OCI-LY3 (cell line): ENCODE results near the gene ZFP1.
A peak's percentile ranks its signal among the peaks of the same experiment; 100 is the strongest.

Source experiments
- H2AFZ ChIP-seq: fragments of 200-600, 300-600 bp; shearing (Covaris generic); 2 replicates; pipeline ENCODE4 v1.6.0; 2014; ENCODE audit warnings: antibody characterized with exemption, low read depth, low read length
- H3K27ac ChIP-seq: fragments of 200-600, 300-600 bp; sonication (generic); 2 replicates; pipeline ENCODE4 v1.5.1; 2014; ENCODE audit warnings: mild to moderate bottlenecking, low read length, moderate library complexity, mixed read lengths
- H3K27me3 ChIP-seq: fragments of 200-600, 300-600 bp; sonication (generic); 2 replicates; pipeline ENCODE4 v1.6.1; 2014; ENCODE audit warnings: low read depth, low read length, mixed read lengths
- H3K36me3 ChIP-seq: fragments of 200-600, 300-600 bp; sonication (generic); replicated peaks from 2 replicates; pipeline ENCODE3; 2014; ENCODE audit warnings: low read depth, low read length, mixed read lengths
- H3K4me1 ChIP-seq: fragments of 300-600, 200-600 bp; sonication (generic); 2 replicates; pipeline ENCODE4 v1.6.1; 2014; ENCODE audit warnings: low read length, mixed read lengths
- H3K4me2 ChIP-seq: fragments of 200-600, 300-600 bp; sonication (generic); 2 replicates; pipeline ENCODE4 v1.6.1; 2014; ENCODE audit warnings: low read length, mixed read lengths
- H3K4me3 ChIP-seq: fragments of 300-600, 200-600 bp; sonication (generic); 2 replicates; pipeline ENCODE4 v1.5.1; 2014; ENCODE audit warnings: antibody characterized with exemption, mild to moderate bottlenecking, low read length, moderate library complexity
- H3K79me2 ChIP-seq: fragments of 300-600, 200-600 bp; shearing (Covaris generic); 2 replicates; pipeline ENCODE4 v1.6.1; 2014; ENCODE audit warnings: mild to moderate bottlenecking, low read length, mixed read lengths
- H3K9ac ChIP-seq: fragments of 300-600, 200-600 bp; shearing (Covaris generic); 2 replicates; pipeline ENCODE4 v1.6.0; 2014; ENCODE audit warnings: mild to moderate bottlenecking, low read length, moderate library complexity
- H3K9me3 ChIP-seq: fragments of 200-600, 300-600 bp; shearing (Covaris generic); 2 replicates; pipeline ENCODE4 v1.6.1; 2014; ENCODE audit warnings: low read length, mixed read lengths; ENCODE audit not compliant: insufficient read depth
- H4K20me1 ChIP-seq: fragments of 200-600, 300-600 bp; sonication (generic); 2 replicates; pipeline ENCODE4 v1.6.1; 2016; ENCODE audit warnings: low read length, mixed read lengths; ENCODE audit not compliant: insufficient read depth
- EZH2phosphoT487 ChIP-seq: fragments of 200-600 bp; shearing (Covaris generic); IDR thresholded peaks from 2 replicates; pipeline ENCODE4 v1.6.1; 2018; ENCODE audit warnings: antibody characterized with exemption, mixed run types, low read depth
- TF ChIP-seq, protein P1 (sequence below): fragments of 200-600, 300-600 bp; sonication (generic); IDR thresholded peaks from 2 replicates; pipeline ENCODE4 v1.5.1; 2014; ENCODE audit warnings: antibody characterized with exemption, low read length, low read depth

Gene ZFP1

DNA sequence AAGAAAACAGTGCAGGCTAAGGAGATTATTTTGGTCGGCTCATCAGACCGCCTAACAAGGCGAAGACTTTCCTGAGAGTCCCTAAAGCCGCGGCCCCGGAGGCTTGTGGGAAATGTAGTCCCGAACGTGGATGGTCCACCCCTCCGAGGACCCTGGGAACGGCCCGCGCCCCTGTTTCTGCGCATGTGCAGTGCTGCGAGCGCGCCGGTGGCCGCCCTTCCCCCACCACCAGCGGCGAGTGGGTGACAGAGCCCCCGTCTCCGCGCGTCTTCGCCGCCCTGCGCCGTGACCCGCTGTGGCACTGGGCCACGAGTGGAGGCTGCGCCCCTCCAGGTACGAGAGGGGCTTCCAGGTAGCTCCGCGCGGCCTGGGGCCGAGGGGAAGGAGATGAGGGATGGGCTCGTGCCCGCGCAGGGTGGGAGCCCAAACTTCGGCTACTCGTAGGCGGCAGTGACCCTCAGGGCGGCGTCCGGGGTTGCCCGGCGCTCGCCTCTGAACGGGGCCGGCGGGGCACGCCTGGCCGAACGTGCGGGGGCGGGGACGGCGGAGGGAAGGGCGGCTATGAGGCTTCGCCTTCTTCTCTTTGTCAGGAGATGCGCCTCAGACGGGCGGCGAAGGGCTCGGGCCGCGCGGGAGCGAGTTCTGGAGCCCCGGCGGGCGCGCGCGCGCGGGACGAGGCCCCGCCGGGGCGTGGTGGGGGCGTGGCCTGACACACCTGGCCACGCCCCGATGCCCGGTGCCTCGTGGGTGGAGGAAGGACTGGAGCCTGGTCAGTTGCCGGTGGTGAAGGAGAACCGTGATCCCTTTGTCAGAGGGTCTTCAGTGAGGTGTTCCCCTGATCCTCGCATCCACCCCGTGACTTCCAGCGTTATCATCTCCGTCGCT lies at the start of gene ZFP1:
Gene ZFP1, plus strand, starts transcription at position 214 of the 885 bp plus-strand sequence. CDS start 4,428 bp downstream, outside the sequence.
- peak within 1 kb of the TSS; percentile 91 for H3K9ac ChIP-seq
- H3K9me3 ChIP-seq = 0 out of 2 replicates have a peak, but pooled peaks cover 6% of the 10 kb centered on the region
- H2AFZ ChIP-seq = peak within 1 kb of the TSS; percentile 79
- H3K27me3 ChIP-seq = no peaks in the 10 kb centered on the region
- no peaks in the 10 kb centered on the region for H4K20me1 ChIP-seq
- H3K4me2 ChIP-seq = peak within 1 kb of the TSS; percentile 69
- peaks cover 18% of the 10 kb centered on the region for H3K4me1 ChIP-seq
- peaks cover 37% of the 10 kb centered on the region for H3K79me2 ChIP-seq
- peak within 1 kb of the TSS; percentile 84 for H3K4me3 ChIP-seq
- peaks cover 26% of the 10 kb centered on the region for H3K36me3 ChIP-seq
- TF ChIP-seq, protein P1, sequence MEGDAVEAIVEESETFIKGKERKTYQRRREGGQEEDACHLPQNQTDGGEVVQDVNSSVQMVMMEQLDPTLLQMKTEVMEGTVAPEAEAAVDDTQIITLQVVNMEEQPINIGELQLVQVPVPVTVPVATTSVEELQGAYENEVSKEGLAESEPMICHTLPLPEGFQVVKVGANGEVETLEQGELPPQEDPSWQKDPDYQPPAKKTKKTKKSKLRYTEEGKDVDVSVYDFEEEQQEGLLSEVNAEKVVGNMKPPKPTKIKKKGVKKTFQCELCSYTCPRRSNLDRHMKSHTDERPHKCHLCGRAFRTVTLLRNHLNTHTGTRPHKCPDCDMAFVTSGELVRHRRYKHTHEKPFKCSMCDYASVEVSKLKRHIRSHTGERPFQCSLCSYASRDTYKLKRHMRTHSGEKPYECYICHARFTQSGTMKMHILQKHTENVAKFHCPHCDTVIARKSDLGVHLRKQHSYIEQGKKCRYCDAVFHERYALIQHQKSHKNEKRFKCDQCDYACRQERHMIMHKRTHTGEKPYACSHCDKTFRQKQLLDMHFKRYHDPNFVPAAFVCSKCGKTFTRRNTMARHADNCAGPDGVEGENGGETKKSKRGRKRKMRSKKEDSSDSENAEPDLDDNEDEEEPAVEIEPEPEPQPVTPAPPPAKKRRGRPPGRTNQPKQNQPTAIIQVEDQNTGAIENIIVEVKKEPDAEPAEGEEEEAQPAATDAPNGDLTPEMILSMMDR = no peak
- TF ChIP-seq EZH2phosphoT487 = no peak
- peak within 1 kb of the TSS; percentile 76 for H3K27ac ChIP-seq

DNA sequence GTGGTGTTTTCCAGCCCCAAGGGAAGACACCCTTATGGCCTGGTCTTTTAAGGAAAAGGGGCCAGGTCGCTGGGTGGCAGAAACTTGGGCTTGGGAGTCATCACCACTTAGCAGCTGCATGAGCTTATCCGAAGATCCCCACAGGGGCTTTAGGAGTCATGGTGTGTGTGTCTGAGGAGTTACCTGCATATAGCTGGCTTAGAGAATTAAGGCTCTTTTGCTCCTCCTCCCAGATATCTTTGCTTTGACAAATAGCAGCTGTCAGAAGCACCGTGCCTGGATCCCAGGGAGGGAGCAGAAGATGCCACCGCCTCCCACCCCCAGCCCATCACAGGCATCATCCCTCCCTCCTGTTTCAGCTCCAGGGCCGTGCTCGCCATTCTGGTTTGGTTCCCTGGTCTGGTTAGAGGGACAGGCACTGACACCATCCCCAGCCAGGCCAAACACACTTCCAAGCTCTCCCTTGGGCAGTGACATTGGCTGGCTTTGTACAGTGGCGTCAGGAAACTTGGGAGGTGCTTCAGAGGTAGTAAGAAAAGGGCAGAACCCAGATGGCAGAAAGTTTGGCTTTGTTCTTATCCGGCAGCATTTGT lies 49.2 kb upstream of the ZFP1 start:
- H2AFZ ChIP-seq = no peak overlapping the region
- no peak overlapping the region for H3K4me2 ChIP-seq
- no peaks in the 10 kb centered on the region for H3K36me3 ChIP-seq
- H3K4me3 ChIP-seq = no peak overlapping the region
- H4K20me1 ChIP-seq = no peaks in the 10 kb centered on the region; the same call in 1 of the 2 replicates
- H3K27ac ChIP-seq = no peak overlapping the region
- no peaks in the 10 kb centered on the region for H3K27me3 ChIP-seq
- H3K79me2 ChIP-seq = no peaks in the 10 kb centered on the region
- H3K9me3 ChIP-seq = no peaks in the 10 kb centered on the region
- no peak for TF ChIP-seq EZH2phosphoT487
- TF ChIP-seq, protein P1 = no peak
- no peak overlapping the region for H3K9ac ChIP-seq
- peaks cover 5% of the 10 kb centered on the region; the same call in 1 of the 2 replicates for H3K4me1 ChIP-seq

DNA sequence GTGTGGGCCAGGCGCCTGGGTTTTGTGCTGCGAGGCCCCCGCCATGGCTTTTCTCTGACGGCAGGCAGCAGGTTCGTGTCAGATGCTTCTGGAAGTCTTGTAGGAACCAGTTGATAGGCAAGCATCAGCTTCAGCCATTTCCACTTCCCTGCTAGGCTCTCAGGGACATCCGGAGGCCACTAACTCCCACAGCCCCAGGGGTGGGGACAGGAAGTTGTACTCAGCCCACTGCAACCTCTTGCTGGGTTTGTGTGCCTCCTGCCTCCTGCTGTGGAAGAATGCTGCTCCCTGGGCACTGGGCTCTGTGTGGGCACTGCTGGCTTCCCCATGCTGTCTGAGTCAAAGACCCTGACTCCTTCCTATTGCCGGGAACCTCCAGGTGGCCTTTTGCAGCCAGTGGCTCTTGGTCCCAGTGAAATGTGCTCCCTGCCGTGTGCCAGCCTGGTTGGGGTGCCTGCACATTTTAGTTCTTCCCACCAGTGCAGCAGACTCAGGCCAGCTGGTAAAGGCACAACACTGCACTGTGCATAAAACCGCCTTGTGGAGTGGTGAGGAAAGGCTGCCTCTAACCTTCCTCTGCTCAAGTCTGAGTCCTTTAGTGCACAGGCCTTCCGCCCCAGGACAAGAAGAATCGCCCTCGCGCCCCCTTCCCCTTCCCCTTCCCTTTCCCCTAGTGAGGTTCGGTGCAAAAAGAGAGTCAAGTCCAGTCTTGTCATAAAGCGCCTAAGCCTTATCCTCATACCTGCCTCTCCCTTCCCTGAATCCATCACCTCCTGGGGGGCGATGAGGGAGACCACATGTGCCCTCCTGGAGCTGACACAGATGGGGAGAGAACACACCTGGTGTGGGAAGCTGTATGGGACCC lies 48.4 kb upstream of the ZFP1 start:
- Histone ChIP-seq H3K36me3 (no peaks in the 10 kb centered on the region), H3K79me2 (no peaks in the 10 kb centered on the region), H3K9me3 (no peaks in the 10 kb centered on the region), H3K9ac (no peak overlapping the region), H3K4me2 (no peak overlapping the region), H3K4me3 (no peak overlapping the region), H3K27me3 (no peaks in the 10 kb centered on the region), H3K4me1 (peaks cover 5% of the 10 kb centered on the region; the same call in 1 of the 2 replicates), H4K20me1 (no peaks in the 10 kb centered on the region; the same call in 1 of the 2 replicates), H2AFZ (no peak overlapping the region), H3K27ac (no peak overlapping the region)
- no peak for TF ChIP-seq EZH2phosphoT487
- TF ChIP-seq, protein P1 = no peak
